Peyer's patch (tissue), 4 donors: Measurements from ENCODE around the gene CPNE7.

ENCODE experiments used
- CTCF ChIP-seq, 6 experiments: fragments of 450-650 bp in 4 of 6; fragments of 200-600 bp in 2 of 6; sonication (generic) in 1 of 6; IDR thresholded peaks; one replicate each; pipeline ENCODE4 v1.5.1; 2017 to 2019; ENCODE audit warnings: antibody characterized with exemption in 6 of 6, mild to moderate bottlenecking in 3 of 6, moderate library complexity in 1 of 6
- POLR2A ChIP-seq, 2 donors: fragments of 450-650 bp; IDR thresholded peaks; one replicate each; pipeline ENCODE4 v1.5.1; 2017; ENCODE audit warnings: antibody characterized with exemption in 2 of 2, mild to moderate bottlenecking in 2 of 2, moderate library complexity in 2 of 2

GRCh38 chr16:89606006-89606405, 30.4 kb downstream of the CPNE7 start:
- TF ChIP-seq CTCF (IDR thresholded peaks at IDR 0.05), result no peak
- TF ChIP-seq POLR2A (IDR thresholded peaks at IDR 0.05), result no peak
